H1 (cell line): ENCODE measurements around the gene SPAG5. TPM values are rescaled to one million over a fixed set of nuclear protein-coding genes. Genes with fewer than 3 reads are reported as not detected.

Source experiments
- EZH2 ChIP-seq: fragments of 200-600 bp; sonication (generic); IDR thresholded peaks from 2 replicates; pipeline ENCODE4 v1.7.1; 2012; ENCODE audit warnings: low read depth, mild to moderate bottlenecking, moderate library complexity, low read length, inconsistent platforms; ENCODE audit not compliant: severe bottlenecking
- GABPA ChIP-seq: IDR thresholded peaks from 2 replicates; pipeline ENCODE4 v1.6.1; 2011; ENCODE audit warnings: mild to moderate bottlenecking, low read length, moderate library complexity, borderline replicate concordance; ENCODE audit not compliant: insufficient read depth
- GTF2F1 ChIP-seq: IDR thresholded peaks from 2 replicates; pipeline ENCODE4 v1.6.1; 2012; ENCODE audit warnings: low read depth, low read length, improper control_type of control experiment, borderline replicate concordance
- KDM4A ChIP-seq: IDR thresholded peaks from one replicate; pipeline ENCODE4 v1.7.1; 2012; ENCODE audit warnings: low read depth, mild to moderate bottlenecking, moderate library complexity, low read length, inconsistent platforms; ENCODE audit not compliant: severe bottlenecking
- PHF8 ChIP-seq: fragments of 200-600 bp; sonication (generic); conservative IDR thresholded peaks from 2 replicates; pipeline ENCODE4 v1.7.1; 2012; ENCODE audit warnings: low read depth, mild to moderate bottlenecking, inconsistent platforms, low read length, moderate library complexity
- POLR2A ChIP-seq, 2 experiments: IDR thresholded peaks; 1 replicate in 1 of 2; 2 replicates in 1 of 2; pipeline ENCODE4 v1.6.1; 2011; ENCODE audit warnings: low read depth in 2 of 2, low read length in 2 of 2, mild to moderate bottlenecking in 2 of 2; ENCODE audit errors: control extremely low read depth in 1 of 2
- RBBP5 ChIP-seq: IDR thresholded peaks from 2 replicates; pipeline ENCODE4 v1.7.1; 2012; ENCODE audit warnings: low read depth, mild to moderate bottlenecking, inconsistent platforms, low read length, moderate library complexity, borderline replicate concordance
- RXRA ChIP-seq: IDR thresholded peaks from 2 replicates; pipeline ENCODE4 v1.6.1; 2011; ENCODE audit warnings: low read depth, mild to moderate bottlenecking, low read length, moderate library complexity; ENCODE audit not compliant: insufficient read depth
- SP1 ChIP-seq: IDR thresholded peaks from 2 replicates; pipeline ENCODE4 v1.6.1; 2011; ENCODE audit warnings: low read depth, low read length
- TAF7 ChIP-seq: optimal IDR thresholded peaks from 2 replicates; pipeline ENCODE3; 2011; ENCODE audit warnings: low read depth, mild to moderate bottlenecking, inconsistent platforms, low read length, moderate library complexity, borderline replicate concordance
- TBP ChIP-seq: IDR thresholded peaks from 2 replicates; pipeline ENCODE4 v1.6.1; 2011; ENCODE audit warnings: low read depth, low read length, improper control_type of control experiment
- polyA plus RNA-seq, 7 experiments: library from polyadenylated mRNA; depleted of rRNA in 3 of 7; stranded (reverse) in 5 of 7; unstranded in 2 of 7; fragments of >200 nt in 5 of 7; fragments of 200-250 nt in 2 of 7; gene quantifications; 1 replicate in 5 of 7; 2 replicates in 1 of 7; 4 replicates in 1 of 7; pipeline versions ENCODE4 v1.2.1 to v1.2.3, GENCODE V29; 2011 to 2013; ENCODE audit warnings: missing spikeins in 2 of 7, mixed read lengths in 2 of 7
- total RNA-seq: library from RNA; stranded (reverse); fragmentation: NEBNext Ultra II Directional; extraction: Animal tissue kit (Norgen Biotek cat#: 25700); gene quantifications from 2 replicates; pipeline ENCODE4 v1.2.1, GENCODE V29; 2021

SPAG5 gene
- total and polyA plus RNA-seq, 2 of the 8 experiments (the other 6 are each of a cell fraction or from before 2014, with no cell fraction given) = 57.1 to 129 TPM

- TF ChIP-seq EZH2 = no peak
- peak; percentile 42; the same call in 1 of the 2 replicates for TF ChIP-seq TBP
- TF ChIP-seq POLR2A (IDR thresholded peaks at IDR 0.05; ENCODE audit: control extremely low read depth in 1 of 2, low read depth in 2 of 2, low read length in 2 of 2) = peak in 1 of 2 experiments; percentile 73; a peak in 2 of 3 replicates
- no peak for TF ChIP-seq GTF2F1
- no peak for TF ChIP-seq RBBP5
- TF ChIP-seq PHF8 = peak; percentile 62
- TF ChIP-seq RXRA = no peak
- peak; percentile 76 for TF ChIP-seq TAF7
- TF ChIP-seq KDM4A = peak; percentile 67
- TF ChIP-seq GABPA = peak; percentile 49; the same call in 1 of the 2 replicates
- 0 out of 2 replicates have a peak, but pooled peaks have one; percentile 57 for TF ChIP-seq SP1
Measured at GRCh38 chr17:28571361-28572122, 27.3 kb downstream of the SPAG5 start, which contains the start of gene PIGS (continued).
